HG02981 (cell line): Measurements from ENCODE around the gene KRT3.

Experiments used
- ATAC-seq: cut with Tn5 transposase; IDR thresholded peaks from one replicate; pipeline ENCODE4 v1.9.1; 2021; ENCODE audit warnings: mild to moderate bottlenecking, moderate library complexity; ENCODE audit not compliant: unreplicated experiment

KRT3 gene

DNA sequence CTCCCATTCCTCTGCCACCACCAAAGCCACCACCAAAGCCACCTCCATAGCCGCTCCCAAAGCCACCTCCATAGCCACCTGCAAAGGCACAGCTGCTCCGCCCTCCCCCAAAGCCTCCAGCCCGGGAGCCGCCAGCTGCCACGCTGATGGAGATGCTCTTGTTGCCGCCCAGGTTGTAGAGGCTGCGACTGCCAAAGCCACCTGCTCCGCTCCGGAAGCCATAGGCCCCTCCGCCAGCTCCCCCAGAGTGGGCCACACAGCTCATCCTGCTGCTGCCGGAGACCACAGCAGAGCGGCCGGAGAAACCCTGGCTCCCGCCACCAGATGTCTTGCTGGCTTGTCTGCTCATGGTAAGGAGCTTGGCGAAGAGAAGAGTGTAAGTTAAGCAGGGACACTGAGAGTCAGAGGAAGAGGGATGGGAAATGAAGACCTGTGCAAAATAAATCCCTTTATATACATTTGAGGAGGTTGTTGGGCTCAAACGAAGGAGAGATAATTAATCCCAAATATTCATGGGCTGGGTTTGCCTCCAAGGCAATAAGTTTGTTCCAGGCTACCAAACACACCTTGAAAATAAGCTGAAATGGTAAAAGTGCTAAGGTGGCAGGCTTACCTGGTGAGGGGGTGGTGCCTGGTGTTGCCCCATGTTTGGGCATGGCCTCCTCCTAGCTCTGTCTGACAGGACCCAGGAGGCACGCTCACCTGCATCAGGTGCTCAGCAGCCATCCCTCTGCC lies at the start of gene KRT3:
KRT3 (minus strand) TSS at position 424 of the 735 bp plus-strand sequence; CDS start at position 349, 75 bp downstream.
- ATAC-seq = no peak

DNA sequence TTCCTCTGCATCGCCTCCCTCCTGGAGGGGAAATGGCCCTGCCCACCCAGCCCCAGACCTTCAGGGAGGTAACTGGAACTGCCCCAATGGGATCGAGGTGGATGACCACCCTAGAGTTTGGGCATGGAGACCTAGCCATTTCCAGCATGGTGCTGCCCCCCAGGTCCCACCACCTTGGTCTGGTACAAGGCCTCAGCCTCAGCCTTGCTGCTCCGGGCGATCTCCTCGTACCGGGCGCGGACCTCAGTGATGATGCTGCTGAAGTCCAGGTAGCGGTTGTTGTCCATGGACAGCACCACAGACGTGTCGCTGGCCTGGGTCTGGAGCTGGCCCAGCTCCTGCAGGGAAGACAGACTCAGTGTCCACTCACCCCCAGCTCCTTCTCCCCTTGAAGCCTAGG lies 48.5 kb upstream of the KRT3 start:
- no peak for ATAC-seq

DNA sequence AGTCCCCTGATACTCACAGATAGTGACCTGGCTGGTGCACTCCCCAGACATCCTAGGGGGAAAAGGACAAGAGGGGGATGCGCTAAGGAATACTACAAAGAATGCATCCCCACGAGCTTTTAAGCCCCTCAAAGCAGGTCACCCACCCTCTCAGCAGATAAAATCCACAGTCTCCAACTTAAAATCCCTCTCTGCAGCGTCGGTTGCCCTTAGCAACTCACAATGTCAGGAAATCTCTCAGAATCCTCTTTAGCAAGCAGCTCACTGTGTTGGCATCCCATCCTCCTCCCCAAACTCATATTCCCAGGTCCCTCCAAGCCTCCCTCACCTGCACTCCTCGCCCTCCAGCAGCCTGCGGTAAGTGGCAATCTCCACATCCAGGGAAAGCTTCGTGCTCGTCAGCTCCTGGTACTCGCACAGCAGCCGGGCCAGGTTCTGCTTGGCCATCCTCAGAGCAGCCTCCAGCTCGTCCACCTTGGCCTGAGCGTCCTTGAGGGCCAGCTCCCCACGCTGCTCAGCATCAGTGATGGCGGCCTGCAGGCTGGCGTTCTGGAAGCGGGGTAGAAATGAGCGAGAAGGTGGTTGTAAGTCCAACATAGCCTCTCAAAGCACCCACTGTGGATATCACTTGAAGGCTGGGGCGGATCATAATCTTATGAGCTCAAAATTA lies 43.7 kb upstream of the KRT3 start:
- ATAC-seq = no peak

DNA sequence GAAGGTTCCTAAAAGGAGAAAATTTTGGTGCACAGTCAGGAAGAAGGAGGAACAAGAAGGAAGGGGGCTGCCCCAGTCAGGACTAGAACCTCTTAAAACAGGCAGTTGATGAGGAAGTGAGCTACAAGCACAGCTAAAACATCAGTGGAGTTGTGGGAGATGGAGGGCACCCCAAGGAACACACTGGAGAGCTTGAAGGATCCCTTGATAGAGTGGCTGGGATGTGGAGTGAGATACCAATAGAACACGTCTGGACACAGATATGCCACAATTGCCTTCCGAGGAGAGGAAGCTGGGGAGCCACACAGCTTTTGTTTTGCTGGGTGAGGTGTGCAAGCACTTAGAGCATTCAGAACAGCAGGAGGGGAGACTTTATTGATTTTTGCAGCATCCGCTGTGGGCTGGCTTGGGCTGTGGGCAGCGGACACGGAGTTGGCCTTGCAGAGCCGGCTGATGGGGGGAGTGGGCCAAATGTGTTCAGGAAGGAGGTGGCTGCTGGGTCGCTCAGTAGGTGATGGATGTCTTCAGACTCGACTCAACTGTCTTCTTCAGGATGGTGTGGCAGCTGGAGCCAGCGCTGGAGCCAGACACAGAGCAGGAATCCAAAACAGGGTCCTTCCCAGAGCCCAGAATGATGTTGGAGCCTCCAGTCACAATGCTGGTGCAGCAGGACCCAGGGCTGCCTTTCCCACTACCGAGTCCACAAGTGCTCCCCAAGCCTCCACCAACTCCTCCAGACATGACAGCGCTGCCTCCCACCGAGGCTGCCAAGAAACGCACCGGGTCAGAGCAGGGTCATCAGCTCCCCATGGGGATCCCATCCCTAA lies 42.9 kb upstream of the KRT3 start:
- ATAC-seq = no peak

DNA sequence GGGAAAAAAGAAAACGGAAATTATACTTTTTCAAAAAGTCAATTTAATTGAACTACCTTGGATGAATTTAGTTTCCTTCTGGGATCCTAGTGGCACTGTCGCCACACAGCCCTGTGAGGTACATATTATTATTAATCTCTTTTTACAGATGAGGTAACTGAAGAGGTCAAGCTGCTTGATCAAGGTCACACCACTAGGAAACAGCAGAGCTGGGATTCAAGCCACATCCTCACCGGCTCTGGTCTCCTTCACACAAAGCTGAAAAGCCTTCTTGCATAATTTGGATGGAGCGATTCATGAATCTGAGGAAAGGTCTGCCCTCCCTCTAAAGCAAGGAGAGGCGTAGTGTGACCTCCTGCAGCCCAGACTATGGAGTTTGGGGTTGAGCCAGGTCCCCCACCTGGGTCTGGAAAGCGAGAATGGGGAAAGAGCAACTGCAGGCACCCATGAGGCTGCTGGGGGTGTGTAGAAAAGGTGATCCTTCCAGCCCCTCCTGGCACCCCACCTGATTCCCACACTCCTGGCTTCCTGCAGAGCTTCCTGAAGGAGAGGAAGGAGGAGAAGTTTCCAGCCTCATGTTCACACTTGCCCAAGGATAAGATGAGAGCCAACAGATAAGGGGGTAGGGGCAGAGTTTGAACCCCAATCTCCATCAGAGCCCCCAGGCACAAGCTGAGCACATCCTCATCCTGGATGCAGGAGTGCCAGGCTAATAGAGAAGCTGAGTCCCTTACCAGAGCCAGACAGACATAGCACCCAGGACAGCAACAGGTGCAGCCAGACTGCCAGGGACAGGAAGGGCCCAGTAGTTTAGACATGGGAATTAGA lies 42.1 kb upstream of the KRT3 start:
- ATAC-seq = no peak

DNA sequence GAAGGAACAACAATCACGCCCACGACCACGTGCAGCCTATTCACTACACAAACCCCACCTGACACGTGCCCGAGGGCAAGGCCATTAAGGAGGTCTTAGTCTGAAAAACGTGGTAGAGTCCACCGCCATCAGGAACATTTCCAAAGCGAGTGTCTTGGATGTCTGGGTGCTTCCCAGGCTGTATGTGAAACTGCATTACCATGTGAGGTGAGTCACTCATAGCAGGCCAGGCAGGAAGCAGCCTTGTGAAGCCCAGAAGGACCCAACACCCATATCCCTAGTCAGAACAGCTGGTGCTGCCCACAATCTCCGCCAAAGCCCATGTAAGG lies 41.5 kb upstream of the KRT3 start:
- ATAC-seq = no peak

DNA sequence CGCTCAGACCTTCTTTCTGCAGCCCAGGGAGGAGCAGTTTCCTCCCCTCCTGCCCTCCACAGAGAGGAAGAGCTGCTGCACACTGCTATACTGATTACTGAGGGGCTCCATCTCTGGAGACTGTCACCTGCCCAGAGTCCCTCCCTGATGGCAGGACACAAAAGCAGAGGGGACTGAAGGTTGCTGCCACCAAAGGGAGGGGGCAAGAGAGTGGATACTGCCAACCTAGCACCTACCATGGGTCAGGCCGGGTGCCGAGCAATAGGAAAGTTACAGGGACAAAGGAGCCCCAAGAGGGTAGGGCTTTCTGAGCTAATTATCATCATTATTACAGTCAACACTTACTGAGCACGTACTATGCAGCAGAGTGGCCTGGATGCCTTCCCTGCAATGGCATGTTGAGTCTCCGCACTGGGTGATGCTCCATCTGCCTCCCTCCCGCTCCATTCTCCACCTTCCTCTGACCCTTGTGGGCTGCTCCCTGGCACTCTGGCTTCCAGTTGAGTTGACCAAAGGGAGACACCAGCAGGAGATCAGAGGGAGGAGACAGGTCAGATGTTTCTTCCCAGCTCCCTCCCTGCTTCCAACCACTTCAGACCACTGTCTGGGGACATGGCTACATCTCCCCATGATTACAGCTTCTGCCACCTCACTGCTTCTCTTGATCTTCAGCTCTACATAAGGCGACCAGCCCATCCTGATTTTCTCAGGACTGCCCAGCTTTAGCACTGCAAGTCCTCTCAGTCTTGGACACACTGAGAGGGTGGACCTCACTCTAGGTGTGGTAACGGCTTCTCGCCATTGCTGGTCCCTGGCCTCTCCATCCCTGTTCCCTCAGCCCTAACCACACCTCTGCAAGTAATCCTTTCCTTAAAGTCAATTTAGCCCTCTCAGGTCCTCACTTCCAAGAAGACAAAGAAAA lies 40.8 kb upstream of the KRT3 start:
- ATAC-seq = no peak

DNA sequence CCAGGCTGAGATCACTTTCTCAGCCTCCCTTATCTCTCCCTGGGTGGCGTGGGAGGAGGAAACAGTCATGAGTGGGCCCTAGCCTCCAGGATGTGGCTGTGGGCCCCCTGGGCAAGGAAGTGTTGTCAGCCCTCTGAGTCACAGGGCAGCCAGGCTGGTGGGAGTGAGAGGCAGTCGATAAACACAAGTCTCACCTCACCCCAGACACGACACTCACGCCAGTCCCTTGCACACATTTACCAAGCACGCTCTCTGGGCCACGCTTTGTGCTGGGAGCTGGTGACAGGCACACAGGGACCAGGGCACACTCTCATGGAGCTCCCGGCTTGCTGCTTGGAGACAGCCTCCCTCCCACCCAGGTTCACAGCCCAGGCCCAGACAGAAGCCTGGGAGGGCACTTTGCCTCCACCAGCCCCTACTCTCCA lies 40.1 kb upstream of the KRT3 start:
- no peak for ATAC-seq

DNA sequence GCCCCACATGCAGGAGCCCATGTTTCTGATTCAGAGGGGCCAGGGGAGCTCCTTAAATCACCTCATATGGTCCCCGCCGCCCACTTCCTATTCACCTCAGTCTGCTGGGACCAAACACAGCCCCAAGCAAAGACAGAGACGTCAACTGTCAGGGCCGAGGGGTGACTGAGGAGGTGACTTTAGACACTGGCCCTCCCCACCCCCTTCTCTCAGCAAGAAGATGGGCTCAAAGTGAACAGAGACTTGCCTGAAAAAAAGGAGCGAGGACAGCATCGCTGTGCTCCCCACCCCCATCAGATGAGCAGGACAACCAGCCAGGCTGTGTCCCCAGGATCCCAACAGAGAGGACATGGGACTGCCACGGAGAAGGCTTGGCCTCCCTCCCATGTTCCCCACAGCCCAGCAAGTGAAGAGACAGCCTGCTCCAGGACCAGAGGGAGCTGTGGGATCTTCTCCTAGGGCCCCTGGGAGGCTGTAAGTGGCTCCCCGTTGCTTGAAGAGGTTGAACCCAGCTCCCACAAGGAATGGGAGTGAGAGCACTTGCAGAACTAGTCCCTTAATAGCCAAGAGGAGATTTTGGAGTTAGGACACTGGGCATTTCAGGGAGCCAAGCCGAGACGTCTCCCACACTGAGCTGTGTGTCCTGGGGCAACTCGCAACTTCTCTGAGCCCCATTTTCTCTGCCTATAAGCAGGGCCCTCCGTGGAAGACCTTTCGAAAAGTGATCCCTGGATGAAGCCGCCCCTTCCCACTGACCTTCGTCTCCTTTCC lies 39.5 kb upstream of the KRT3 start:
- no peak for ATAC-seq

DNA sequence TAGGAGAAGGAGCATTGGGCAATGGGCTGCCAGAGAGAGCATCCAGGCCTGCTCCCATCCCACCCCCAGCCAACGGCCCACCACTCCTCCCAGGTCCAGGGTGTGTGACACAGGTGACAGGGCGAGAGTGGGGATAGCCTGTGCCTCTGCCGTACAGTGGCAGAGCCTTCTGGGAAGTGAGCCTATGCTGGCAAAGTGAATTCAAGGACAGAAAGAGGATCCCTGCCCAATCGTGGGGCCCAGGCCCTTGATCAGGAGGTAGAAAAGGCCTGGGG lies 38.7 kb upstream of the KRT3 start:
- ATAC-seq = no peak

DNA sequence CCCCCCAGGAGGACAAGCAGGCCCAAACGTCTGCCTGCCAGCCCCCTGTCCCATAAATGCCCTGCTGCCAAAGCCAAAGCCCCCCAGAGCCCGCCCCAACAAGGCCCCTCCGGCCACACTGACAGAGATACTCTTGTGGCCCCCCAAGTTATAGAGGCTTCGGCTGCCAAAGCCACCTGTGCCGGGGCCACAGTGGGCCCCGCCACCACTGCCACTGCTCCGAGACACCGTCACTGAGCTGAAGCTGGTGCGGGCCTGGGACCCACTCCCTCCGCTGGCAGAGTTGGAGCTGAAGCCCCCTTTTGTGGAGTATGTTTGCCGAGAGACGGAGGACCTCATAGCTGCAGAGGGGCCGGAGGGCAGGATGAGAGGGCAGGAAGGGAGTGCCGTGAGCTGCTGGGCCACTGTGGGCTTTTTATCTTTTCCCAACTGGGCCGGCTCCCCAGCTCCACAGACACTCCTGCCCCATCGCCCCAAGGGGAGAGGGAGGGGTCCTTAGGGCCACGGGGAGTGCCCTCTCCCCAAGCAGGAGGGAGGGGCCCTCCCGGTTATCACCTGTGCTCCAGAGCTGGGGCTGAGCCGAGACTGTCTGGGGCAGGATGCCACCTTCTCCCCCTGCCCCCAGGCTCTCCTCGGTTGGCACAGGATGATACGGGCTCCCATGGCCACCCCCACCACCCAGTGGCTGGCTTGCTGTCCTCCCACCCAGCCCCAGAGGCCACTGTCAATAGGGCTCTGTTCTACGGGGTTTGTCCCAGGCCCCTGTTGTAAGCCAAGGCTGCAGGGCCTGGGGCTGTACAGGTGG lies 38.2 kb upstream of the KRT3 start, which contains the start of gene KRT79:
KRT79 (minus strand) TSS at position 390 of the 805 bp plus-strand sequence; CDS start at position 339, 51 bp downstream.
- ATAC-seq = no peak

DNA sequence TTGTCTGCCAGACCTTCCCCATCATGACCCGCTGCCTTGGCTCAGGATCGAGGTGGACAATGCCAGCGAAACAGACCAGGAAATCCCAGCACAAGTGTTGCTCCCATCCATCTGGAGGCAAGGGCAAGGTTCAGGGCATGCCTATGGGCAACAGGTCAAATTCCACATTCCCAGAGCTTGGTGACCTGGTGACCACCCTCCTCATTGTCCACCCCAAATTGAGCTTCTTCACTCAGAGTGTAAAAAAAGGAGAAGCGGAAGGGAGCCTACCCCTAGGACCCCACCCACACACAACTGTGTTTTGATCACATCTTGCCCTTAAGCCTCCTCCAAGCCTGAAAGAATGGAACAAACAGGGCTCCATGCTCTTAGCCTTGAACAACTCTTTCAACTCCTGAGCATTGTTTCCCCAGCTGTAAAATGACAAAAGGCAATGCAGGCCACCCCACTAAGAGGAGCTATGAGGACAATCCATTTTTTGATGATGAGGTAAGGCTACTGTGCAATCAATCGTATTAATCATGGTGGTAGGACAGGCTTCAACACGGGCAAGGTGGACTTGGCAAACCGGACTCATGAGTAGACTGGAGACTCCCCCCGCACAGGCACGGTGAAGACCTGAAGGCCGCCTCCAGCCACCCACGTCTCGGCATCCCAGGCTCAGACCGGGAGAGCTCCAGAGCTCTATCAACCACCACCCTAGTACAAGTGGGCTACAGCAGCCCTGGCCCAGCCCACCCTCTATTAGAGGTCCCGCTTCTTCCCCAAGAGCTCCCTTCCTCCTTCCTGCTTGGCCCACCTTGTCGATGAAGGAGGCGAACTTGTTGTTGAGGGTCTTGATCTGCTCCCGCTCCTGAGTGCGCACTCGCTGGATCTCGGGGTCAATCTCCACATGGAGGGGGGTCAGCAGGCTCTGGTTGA lies 37.3 kb upstream of the KRT3 start:
- no peak for ATAC-seq

DNA sequence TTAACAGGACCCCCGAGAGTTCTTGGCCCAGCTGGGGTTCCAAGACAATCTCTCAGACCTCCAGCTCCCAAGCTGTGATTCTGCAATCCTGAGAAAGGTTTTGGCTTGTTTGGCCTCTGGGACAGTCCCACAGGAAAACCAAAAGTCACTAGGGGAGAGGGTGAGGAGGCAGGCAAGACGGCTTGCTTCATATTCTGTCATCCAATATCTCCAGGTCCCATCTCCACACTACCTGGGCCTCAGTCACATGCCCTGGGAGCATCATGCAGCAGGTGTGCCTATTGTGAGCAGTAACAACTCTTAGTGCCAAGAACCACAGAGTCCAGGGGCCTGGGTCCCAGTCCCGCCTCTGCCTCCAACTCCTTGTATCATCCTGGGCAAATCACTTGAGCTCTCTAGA lies 36.5 kb upstream of the KRT3 start:
- no peak for ATAC-seq

DNA sequence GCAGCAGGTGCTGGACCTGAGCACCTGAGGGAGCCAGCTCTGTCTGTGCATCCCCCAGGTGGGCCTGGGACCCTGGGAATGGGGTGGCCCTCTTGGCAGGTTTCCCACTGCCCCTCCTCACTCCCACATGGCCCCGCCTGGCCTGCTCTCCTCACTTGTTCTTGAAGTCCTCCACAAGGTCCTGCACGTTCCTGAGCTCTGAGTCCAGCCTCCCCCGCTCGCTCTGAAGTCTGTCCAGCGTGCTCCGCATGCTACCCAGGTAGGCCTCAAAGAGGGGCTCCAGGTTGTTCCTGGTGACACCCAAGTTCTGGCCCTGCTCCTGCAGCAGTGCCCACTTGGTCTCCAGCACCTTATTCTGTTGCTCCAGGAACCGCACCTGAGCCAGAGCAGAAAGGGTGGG lies 35.3 kb upstream of the KRT3 start:
- ATAC-seq = no peak

DNA sequence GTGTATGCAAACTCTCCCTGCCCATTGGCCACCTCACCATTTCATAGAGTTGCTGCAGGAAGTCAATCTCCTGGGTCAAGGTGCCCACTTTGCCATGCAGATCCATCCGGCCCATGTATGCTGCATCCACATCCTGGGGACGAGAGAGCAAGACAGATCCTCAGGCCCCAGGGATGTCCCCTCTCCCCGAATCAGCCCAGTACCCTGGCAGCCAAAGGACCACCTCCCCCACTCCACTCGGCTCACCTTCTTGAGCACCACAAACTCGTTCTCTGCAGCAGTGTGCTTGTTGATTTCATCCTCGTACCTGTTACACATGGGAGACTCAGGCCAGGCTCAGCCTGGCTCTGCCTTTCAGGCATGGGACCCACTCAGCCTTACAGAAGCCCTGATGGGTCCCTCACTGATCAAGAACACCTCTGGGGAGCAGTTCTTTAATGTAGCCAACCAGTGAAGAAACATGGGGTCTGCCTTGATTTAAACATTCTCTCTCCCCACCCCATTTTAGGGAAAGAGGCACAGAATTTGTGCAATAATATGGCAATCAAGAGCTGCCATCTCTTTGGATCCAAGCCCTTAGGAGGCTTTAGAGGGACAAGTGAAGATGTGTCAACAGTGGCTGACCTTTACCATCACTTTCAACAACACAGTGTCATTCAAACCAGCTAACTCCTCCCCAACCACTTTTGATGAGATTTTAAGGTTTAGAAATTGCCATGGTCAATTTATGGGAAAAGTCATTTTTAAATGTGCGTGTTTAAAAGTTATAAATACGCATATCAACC lies 34.3 kb upstream of the KRT3 start:
- no peak for ATAC-seq

DNA sequence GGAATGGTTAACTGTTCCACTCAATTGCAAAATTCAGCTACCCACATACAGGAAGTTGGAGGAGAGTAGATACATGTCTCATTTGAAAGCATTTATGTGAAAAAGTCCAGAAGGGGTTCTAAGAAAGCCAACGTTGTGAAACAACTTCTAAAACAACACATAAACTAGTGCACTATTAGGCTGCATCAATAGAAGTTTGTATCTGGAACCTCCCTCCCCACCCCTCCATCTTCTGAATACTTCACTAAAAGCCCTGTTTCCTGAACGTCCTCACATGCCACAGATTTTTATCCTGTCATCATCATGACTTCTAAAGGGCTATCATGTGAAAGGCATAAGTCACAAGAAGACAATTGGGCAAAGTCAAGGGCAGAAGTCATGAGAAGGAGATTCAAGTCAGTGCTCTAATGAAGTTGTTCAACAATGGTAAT lies 32.7 kb upstream of the KRT3 start:
- ATAC-seq = no peak

DNA sequence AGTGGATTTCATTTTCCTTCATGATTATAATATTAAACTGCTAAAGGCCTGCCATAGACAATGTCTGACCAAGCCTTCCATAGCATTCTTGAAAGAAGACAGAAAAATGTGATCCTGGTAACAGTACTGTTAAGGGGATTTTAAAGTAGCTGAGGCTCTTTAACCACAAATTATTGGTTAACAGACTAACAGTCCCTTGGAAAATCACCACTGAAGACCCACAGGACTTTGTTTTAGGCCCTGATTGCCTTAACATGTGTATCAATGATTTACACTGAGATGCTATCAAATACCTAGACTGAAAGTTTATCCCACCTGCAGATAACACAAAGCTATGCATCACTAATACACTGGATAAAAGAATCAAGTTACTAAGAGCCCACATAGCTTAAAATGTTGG lies 32.2 kb upstream of the KRT3 start:
- no peak for ATAC-seq
